GM20000 (cell line): ENCODE measurements around the gene TFDP2.
"Not testable (repeated sequence)": the region's sequence is repeated elsewhere in the genome, so short reads cannot be mapped to it uniquely, and the experiment has no call there.

Source experiments
- DNase-seq: peaks from one replicate; pipeline ENCODE4 v3.0.0; 2012; ENCODE audit warnings: low spot score
- TF ChIP-seq, protein P1 (sequence below): IDR thresholded peaks from 2 replicates; pipeline ENCODE4 v1.5.1; 2012; ENCODE audit warnings: mild to moderate bottlenecking, control low read depth; ENCODE audit errors: extremely low read depth, missing control alignments

Gene TFDP2

DNA sequence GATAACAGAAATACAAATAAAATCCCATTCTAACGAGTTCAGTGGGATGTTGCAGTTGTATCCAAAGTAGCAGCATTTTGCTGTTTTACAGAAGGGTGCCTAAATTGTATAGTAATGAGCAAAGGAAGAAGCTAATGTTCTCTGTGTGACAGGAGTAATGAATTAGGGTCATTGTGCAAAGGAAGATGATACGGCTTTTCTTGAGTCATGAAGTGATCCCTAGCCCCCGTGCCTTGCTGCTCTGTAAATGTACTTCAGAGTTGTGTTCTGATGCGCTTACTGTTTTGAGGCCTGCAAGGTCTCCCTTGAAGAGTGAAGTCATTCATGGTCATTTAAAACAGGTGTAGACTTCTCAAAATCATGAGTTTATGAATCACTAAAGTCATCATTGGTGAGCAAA is 235.0 kb downstream of the TFDP2 start:
- DNase-seq = no peak
- TF ChIP-seq, protein P1, sequence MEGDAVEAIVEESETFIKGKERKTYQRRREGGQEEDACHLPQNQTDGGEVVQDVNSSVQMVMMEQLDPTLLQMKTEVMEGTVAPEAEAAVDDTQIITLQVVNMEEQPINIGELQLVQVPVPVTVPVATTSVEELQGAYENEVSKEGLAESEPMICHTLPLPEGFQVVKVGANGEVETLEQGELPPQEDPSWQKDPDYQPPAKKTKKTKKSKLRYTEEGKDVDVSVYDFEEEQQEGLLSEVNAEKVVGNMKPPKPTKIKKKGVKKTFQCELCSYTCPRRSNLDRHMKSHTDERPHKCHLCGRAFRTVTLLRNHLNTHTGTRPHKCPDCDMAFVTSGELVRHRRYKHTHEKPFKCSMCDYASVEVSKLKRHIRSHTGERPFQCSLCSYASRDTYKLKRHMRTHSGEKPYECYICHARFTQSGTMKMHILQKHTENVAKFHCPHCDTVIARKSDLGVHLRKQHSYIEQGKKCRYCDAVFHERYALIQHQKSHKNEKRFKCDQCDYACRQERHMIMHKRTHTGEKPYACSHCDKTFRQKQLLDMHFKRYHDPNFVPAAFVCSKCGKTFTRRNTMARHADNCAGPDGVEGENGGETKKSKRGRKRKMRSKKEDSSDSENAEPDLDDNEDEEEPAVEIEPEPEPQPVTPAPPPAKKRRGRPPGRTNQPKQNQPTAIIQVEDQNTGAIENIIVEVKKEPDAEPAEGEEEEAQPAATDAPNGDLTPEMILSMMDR = no peak

DNA sequence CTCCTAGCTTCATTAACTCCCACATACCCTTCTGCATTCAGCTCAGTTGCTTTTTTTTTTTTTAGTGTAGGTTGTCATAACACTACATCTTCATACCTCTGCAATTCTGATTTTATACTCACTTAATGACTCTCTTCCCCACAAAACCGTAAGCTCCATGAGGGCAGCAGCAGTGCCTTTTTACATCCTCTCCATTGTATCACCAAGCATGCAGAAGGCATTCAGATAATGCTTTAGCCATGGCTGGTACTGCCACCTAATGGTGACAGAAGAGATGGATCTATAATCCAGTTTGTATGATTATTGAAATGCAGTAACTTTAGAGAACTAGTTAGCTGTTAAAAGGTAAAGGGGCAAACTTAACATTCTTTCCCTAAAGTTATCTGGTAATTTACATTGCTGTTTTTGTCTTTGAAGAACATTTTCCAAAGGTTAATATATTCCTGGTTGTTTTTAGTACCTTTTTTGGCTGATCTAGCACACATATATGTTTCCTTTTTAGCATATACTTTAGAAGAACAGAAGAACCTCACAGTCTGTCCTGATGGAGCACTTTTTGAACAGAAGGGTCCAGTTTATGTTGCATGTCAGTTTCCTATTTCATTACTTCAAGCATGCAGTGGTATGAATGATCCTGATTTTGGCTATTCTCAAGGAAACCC is 236.1 kb downstream of the TFDP2 start:
- TF ChIP-seq, protein P1 = peak; percentile 54

DNA sequence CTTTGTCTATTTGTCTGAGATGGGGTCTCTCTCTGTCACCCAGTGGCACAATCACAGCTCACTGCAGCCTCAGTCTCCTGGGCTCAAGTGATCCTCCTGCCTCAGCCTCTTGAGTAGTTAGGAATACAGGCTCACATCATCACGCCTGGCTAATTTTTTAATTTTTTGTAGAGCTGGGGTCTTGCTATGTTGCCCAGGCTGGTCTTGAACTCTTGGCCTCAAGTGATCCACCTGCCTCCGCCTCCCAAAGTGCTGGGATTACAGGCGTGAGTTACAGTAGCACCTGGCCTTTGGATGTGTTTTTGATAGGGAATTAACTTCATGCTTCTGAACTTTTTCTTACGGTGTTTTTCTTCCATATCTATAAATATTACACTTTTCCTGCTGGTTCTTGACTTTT is 239.4 kb downstream of the TFDP2 start:
- not testable (repeated sequence) for DNase-seq

More for the DNA sequence above, 236.1 kb downstream of the TFDP2 start:
- peak; percentile 59 for DNase-seq

DNA sequence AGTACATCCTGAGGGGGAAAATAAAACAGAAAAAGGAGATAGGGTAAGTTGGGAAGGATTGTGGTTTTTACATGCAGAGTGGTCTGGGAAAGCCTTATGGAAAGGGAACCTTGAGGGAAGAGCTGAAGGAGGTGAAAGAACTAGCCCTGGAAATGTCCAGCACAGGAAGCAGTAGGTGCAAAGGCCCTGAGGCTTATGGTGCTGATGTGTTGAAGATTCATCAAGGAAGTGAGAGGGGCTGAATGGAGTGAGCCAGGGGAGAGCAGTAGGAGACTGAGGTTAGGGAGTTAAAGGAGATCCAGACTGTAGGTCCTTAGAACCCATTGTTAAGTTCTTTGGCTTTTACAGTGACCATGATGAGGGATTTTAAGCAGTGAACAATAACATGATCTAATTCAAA is 239.9 kb downstream of the TFDP2 start:
- DNase-seq = no peak
- TF ChIP-seq, protein P1 = no peak

DNA sequence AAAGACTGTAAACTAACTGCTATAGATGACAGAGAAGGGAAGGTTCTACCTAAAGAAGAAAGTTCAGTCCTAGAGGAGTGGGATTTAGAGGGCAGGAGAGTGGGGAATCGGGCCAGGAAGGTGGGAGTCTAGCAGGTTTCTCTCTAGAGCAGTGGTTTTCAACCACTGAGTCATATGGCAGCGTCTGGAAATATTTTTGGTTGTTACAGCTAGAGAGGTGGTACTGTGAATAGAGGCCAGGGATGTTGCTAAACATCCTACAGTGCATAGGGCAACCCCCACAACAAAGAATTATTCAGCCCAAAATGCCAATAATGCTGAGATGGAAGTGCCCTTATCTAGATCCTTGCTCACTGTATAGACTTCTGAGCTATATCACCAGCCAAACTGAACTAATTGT is 244.2 kb downstream of the TFDP2 start:
- DNase-seq = no peak
- TF ChIP-seq, protein P1 = no peak

DNA sequence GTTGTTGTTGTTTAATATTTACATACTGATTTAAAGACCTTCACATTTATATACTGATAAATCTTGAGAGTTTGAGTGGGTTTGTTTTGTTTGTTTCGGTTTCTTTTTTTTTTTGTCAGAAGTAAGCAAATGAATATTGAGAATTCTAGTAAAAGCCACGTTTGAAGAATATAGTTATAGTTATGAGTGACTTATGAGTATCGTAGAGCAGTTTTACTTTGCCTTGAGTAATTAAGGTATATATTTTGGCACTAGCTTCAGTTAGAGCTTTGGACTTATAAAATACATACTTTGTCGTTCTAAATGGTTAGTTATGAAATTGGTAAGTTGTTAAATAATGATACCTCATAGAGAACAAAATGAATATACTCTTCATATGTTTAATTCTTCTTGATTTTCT is 245.1 kb downstream of the TFDP2 start:
- TF ChIP-seq, protein P1 = no peak

DNA sequence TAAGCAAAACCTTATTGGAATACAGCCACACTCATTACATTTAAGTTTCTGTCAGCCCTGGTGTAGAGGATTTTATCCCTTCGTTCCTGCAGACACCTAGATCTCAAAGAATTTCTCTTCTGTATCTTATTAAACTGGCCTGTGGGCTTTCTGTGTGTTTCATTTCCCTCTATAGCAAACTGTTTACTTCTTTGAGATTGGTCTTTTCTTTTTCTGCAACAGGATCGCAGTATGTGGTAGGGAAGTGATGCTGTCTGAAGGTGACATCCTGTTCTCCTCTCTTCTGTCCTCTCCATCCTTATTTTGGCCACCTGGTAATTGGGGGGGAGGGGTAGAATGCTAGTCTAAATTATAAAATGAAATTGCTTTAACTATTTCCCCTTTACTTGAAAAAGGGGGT is 247.4 kb downstream of the TFDP2 start:
- no peak for DNase-seq
- TF ChIP-seq, protein P1 = no peak

More for the DNA sequence above, 245.1 kb downstream of the TFDP2 start:
- no peak for DNase-seq

DNA sequence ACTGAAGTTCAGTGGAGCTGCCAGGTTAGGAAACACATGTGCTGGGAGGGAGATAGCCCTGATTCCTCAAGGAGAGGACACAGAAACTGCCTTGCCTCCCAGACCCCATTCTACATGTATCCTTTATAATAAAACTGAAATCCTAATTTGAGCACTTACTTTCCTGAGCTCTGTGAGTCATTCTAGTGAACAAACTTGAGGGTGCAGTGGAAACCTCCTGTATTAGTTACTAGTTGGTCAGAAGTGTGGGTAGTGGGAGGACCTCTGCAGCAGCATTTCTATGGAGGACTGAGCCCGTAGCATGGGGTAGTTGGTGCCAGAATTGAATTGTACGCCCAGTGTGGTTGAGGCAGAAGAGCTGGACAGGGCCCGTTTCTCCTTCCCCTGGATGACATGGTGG is 249.0 kb downstream of the TFDP2 start:
- TF ChIP-seq, protein P1 = no peak
- no peak for DNase-seq
